ENCODE data around the gene ZNF514.

DNA sequence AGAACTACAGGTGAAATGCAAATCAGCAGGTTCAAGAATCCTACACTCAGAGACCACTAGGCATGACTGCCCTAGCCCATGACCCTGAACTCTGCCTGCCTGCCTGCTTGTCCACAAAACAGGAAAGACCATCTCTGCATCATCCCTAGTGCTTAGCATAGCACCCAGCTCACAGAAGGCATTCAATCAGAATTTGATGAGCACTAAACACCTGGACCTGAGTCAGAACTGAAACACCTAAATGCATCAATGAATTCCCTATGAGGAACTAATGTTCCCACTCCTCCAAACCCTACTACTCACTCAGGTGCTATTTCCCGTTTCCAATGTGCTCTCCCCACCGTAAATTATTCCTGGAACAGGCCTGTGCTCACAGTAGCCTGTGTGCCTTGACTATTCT lies 59.7 kb downstream of the ZNF514 start:
- TF ChIP-seq GATA2 (IDR thresholded peaks at IDR 0.05; ENCODE audit: low read depth, low read length) (no peak), GATA3 (IDR thresholded peaks at IDR 0.05; ENCODE audit: low read depth, low read length) (no peak)
